Skeletal muscle cell (primary cell): ENCODE results near the gene LPCAT3.
A peak's percentile ranks its signal among the peaks of the same experiment; 100 is the strongest.

Experiments
- DNase-seq: peaks from one replicate; pipeline ENCODE4 v3.0.0-alpha.2; 2010; ENCODE audit warnings: low read depth
- H3K4me3 ChIP-seq: 2 replicates; pipeline ENCODE4 v1.5.1; 2011; ENCODE audit warnings: low read depth, mild to moderate bottlenecking, control low read depth, low read length, moderate library complexity

LPCAT3 gene

GRCh38 chr12:6943722-6944380 lies 74.4 kb downstream of the LPCAT3 start, which contains the start of the genes C12orf57 and RNU7-1:
TSS of gene C12orf57 (plus strand) at chr12:6944022. CDS start at chr12:6944122, 100 bp downstream.
TSS of gene RNU7-1 (plus strand) at chr12:6943816.
- H3K4me3 ChIP-seq: peak within 1 kb of the TSS; percentile 72

GRCh38 chr12:6943389-6943721 lies 74.9 kb downstream of the LPCAT3 start:
- peak overlapping the region; percentile 72 for H3K4me3 ChIP-seq
- peak; percentile 77 for DNase-seq

More at GRCh38 chr12:6943722-6944380, 74.4 kb downstream of the LPCAT3 start, which contains the start of the genes C12orf57 and RNU7-1:
- peak; percentile 67 for DNase-seq

- no peak for DNase-seq
- H3K4me3 ChIP-seq: no peak overlapping the region
Measured at GRCh38 chr12:6942331-6942665, 76.0 kb downstream of the LPCAT3 start.

GRCh38 chr12:6941782-6942181 lies 76.5 kb downstream of the LPCAT3 start:
- DNase-seq: no peak
- H3K4me3 ChIP-seq: no peak overlapping the region

- no peak for DNase-seq
- H3K4me3 ChIP-seq: no peak overlapping the region
Measured at GRCh38 chr12:6941267-6941666, 77.0 kb downstream of the LPCAT3 start.

GRCh38 chr12:6939191-6939540 lies 79.1 kb downstream of the LPCAT3 start:
- H3K4me3 ChIP-seq: no peak overlapping the region

GRCh38 chr12:6938353-6939190 lies 79.7 kb downstream of the LPCAT3 start:
- DNase-seq: no peak
- H3K4me3 ChIP-seq: peak overlapping the region; percentile 59

More at GRCh38 chr12:6939191-6939540, 79.1 kb downstream of the LPCAT3 start:
- DNase-seq: no peak

GRCh38 chr12:6937481-6938352 lies 80.6 kb downstream of the LPCAT3 start:
- DNase-seq: peak; percentile 75
- peak overlapping the region; percentile 59 for H3K4me3 ChIP-seq

GRCh38 chr12:6936636-6937480 lies 81.4 kb downstream of the LPCAT3 start:
- H3K4me3 ChIP-seq: peak overlapping the region; percentile 59
- DNase-seq: no peak

GRCh38 chr12:6936194-6936635 lies 82.1 kb downstream of the LPCAT3 start:
- DNase-seq: no peak
- no peak overlapping the region for H3K4me3 ChIP-seq

- DNase-seq: peak; percentile 34
- no peak overlapping the region for H3K4me3 ChIP-seq
Measured at GRCh38 chr12:6935371-6936193, 82.7 kb downstream of the LPCAT3 start.

GRCh38 chr12:6934110-6934509 lies 84.2 kb downstream of the LPCAT3 start:
- H3K4me3 ChIP-seq: no peak overlapping the region
- peak; percentile 31 for DNase-seq

GRCh38 chr12:6932766-6933165 lies 85.5 kb downstream of the LPCAT3 start:
- DNase-seq: no peak
- no peak overlapping the region for H3K4me3 ChIP-seq

GRCh38 chr12:6929466-6930452 lies 88.5 kb downstream of the LPCAT3 start:
- DNase-seq: no peak
- H3K4me3 ChIP-seq: peak overlapping the region; percentile 85

- H3K4me3 ChIP-seq: peak overlapping the region; percentile 85
- no peak for DNase-seq
Measured at GRCh38 chr12:6928703-6929407, 89.4 kb downstream of the LPCAT3 start.

- no peak for DNase-seq
- peak overlapping the region; percentile 85 for H3K4me3 ChIP-seq
Measured at GRCh38 chr12:6928022-6928702, 90.1 kb downstream of the LPCAT3 start.
